NOMO-1 treated with dmso at 0.1 percent for 144 hours (cell line): ENCODE measurements around the gene RBM10.
A peak's percentile ranks its signal among the peaks of the same experiment; 100 is the strongest.

Experiments
- DNase-seq: peaks from one replicate; lab custom pipeline; 2025; ENCODE audit not compliant: unreplicated experiment; lab: John Stamatoyannopoulos, UW

Gene RBM10

GRCh38 chrX:47216393-47216925, 71.4 kb downstream of the RBM10 start:
- DNase-seq, result no peak

- DNase-seq, result no peak
These were observed 72.3 kb downstream of the RBM10 start for GRCh38 chrX:47217121-47217851.

GRCh38 chrX:47217852-47218279, 72.8 kb downstream of the RBM10 start:
- peak; percentile 100 for DNase-seq

GRCh38 chrX:47218280-47218919, 73.4 kb downstream of the RBM10 start, which contains the start of gene CDK16:
CDK16 (plus strand) TSS chrX:47218681; CDS start chrX:47223558, 4,877 bp downstream.
- peak; percentile 70 for DNase-seq

- no peak for DNase-seq
These were observed 74.1 kb downstream of the RBM10 start for GRCh38 chrX:47218920-47219815.

- DNase-seq, result no peak
These were observed 76.7 kb downstream of the RBM10 start for GRCh38 chrX:47221756-47222155.

- DNase-seq, result no peak
These were observed 77.8 kb downstream of the RBM10 start for GRCh38 chrX:47222751-47223350.

- DNase-seq, result no peak
These were observed 78.6 kb downstream of the RBM10 start for GRCh38 chrX:47223476-47224250.

- DNase-seq, result no peak
These were observed 79.4 kb downstream of the RBM10 start for GRCh38 chrX:47224266-47224895.

GRCh38 chrX:47224896-47225290, 79.9 kb downstream of the RBM10 start:
- DNase-seq, result no peak

- no peak for DNase-seq
These were observed 81.0 kb downstream of the RBM10 start for GRCh38 chrX:47226071-47226470.

GRCh38 chrX:47226531-47227333, 81.7 kb downstream of the RBM10 start:
- DNase-seq, result no peak

GRCh38 chrX:47227334-47227583, 82.2 kb downstream of the RBM10 start:
- DNase-seq, result no peak

GRCh38 chrX:47228550-47229270, 83.7 kb downstream of the RBM10 start:
- no peak for DNase-seq

- DNase-seq, result no peak
These were observed 84.4 kb downstream of the RBM10 start for GRCh38 chrX:47229427-47229826.

- no peak for DNase-seq
These were observed 85.3 kb downstream of the RBM10 start for GRCh38 chrX:47230136-47230868.

- DNase-seq, result no peak
These were observed 86.1 kb downstream of the RBM10 start for GRCh38 chrX:47231167-47231566.
